H9 (cell line): ENCODE results near the gene ST6GAL1. TPM values are rescaled to one million over a fixed set of nuclear protein-coding genes. Genes with fewer than 3 reads are reported as not detected.

Experiments
- DNase-seq: peaks from one replicate; pipeline ENCODE4 v3.0.0-alpha.2; 2017
- H2AFZ ChIP-seq: one replicate; pipeline ENCODE4 v1.6.1; 2013; ENCODE audit warnings: mild to moderate bottlenecking, low read length, control low read depth, moderate library complexity
- H2AK5ac ChIP-seq: 2 replicates; pipeline ENCODE4 v1.6.1; 2013; ENCODE audit warnings: low read length, control low read depth, mixed read lengths; ENCODE audit not compliant: insufficient read length
- H2BK120ac ChIP-seq: one replicate; pipeline ENCODE4 v1.6.1; 2013; ENCODE audit warnings: low read depth, mild to moderate bottlenecking, low read length, control low read depth, inconsistent platforms; ENCODE audit not compliant: poor library complexity, severe bottlenecking
- H2BK12ac ChIP-seq: 2 replicates; pipeline ENCODE4 v1.6.1; 2013; ENCODE audit warnings: low read length, control low read depth, mixed read lengths, low read depth; ENCODE audit not compliant: insufficient read length
- H2BK15ac ChIP-seq: 2 replicates; pipeline ENCODE4 v1.6.1; 2013; ENCODE audit warnings: low read depth, low read length, control low read depth
- H2BK20ac ChIP-seq: one replicate; pipeline ENCODE4 v1.6.1; 2013; ENCODE audit warnings: low read depth, mild to moderate bottlenecking, low read length, control low read depth, inconsistent platforms; ENCODE audit not compliant: poor library complexity, severe bottlenecking
- H2BK5ac ChIP-seq: 2 replicates; pipeline ENCODE4 v1.6.1; 2013; ENCODE audit warnings: low read length, control low read depth, mixed read lengths; ENCODE audit not compliant: insufficient read length
- H3K14ac ChIP-seq: 2 replicates; pipeline ENCODE4 v1.6.1; 2013; ENCODE audit warnings: low read length, control low read depth; ENCODE audit not compliant: insufficient read depth
- H3K18ac ChIP-seq: 2 replicates; pipeline ENCODE4 v1.6.1; 2013; ENCODE audit warnings: low read depth, mild to moderate bottlenecking, mixed read lengths, low read length, control low read depth; ENCODE audit not compliant: insufficient read length
- H3K23ac ChIP-seq: 2 replicates; pipeline ENCODE4 v1.6.1; 2013; ENCODE audit warnings: low read length, control low read depth, mixed read lengths, low read depth; ENCODE audit not compliant: insufficient read length
- H3K23me2 ChIP-seq: 2 replicates; pipeline ENCODE4 v1.6.1; 2013; ENCODE audit warnings: low read depth, mild to moderate bottlenecking, mixed read lengths, low read length, control low read depth; ENCODE audit not compliant: insufficient read length, poor library complexity, severe bottlenecking
- H3K27ac ChIP-seq: 2 replicates; pipeline ENCODE4 v1.5.1; 2013; ENCODE audit warnings: low read length, control low read depth, mixed read lengths, low read depth; ENCODE audit not compliant: insufficient read length
- H3K27me3 ChIP-seq: 2 replicates; pipeline ENCODE4 v1.6.1; 2013; ENCODE audit warnings: low read length, control low read depth, inconsistent platforms; ENCODE audit not compliant: insufficient read depth
- H3K4ac ChIP-seq: 2 replicates; pipeline ENCODE4 v1.6.1; 2013; ENCODE audit warnings: low read depth, mild to moderate bottlenecking, control low read depth, inconsistent platforms, low read length, moderate library complexity
- H3K4me1 ChIP-seq: 2 replicates; pipeline ENCODE4 v1.6.1; 2013; ENCODE audit warnings: low read length, control low read depth, inconsistent platforms; ENCODE audit not compliant: insufficient read depth
- H3K4me2 ChIP-seq: 2 replicates; pipeline ENCODE4 v1.6.1; 2013; ENCODE audit warnings: low read length, control low read depth, mixed read lengths; ENCODE audit not compliant: insufficient read length, insufficient read depth
- H3K56ac ChIP-seq: 2 replicates; pipeline ENCODE4 v1.6.1; 2013; ENCODE audit warnings: low read depth, mild to moderate bottlenecking, mixed read lengths, low read length, control low read depth; ENCODE audit not compliant: insufficient read length
- H3K79me1 ChIP-seq: 2 replicates; pipeline ENCODE4 v1.6.1; 2013; ENCODE audit warnings: low read depth, mild to moderate bottlenecking, moderate library complexity, low read length, control low read depth, inconsistent platforms; ENCODE audit not compliant: insufficient read depth, poor library complexity, severe bottlenecking
- H3K79me2 ChIP-seq: 2 replicates; pipeline ENCODE4 v1.6.1; 2013; ENCODE audit warnings: low read length, control low read depth, inconsistent platforms; ENCODE audit not compliant: insufficient read depth
- H3K9ac ChIP-seq: 2 replicates; pipeline ENCODE4 v1.6.1; 2013; ENCODE audit warnings: low read length, control low read depth, mixed read lengths; ENCODE audit not compliant: insufficient read length; ENCODE audit errors: extremely low read depth
- H3K9me3 ChIP-seq: one replicate; pipeline ENCODE4 v1.6.1; 2013; ENCODE audit warnings: low read depth, low read length, inconsistent platforms; ENCODE audit not compliant: control insufficient read depth
- H3T11ph ChIP-seq: one replicate; pipeline ENCODE4 v1.6.1; 2013; ENCODE audit warnings: mild to moderate bottlenecking, low read length, control low read depth, inconsistent platforms
- H4K20me1 ChIP-seq: one replicate; pipeline ENCODE4 v1.6.1; 2013; ENCODE audit not compliant: control insufficient read depth, insufficient read length, insufficient read depth
- H4K5ac ChIP-seq: 2 replicates; pipeline ENCODE4 v1.6.1; 2013; ENCODE audit warnings: low read depth, mild to moderate bottlenecking, mixed read lengths, low read length, control low read depth; ENCODE audit not compliant: insufficient read length
- H4K8ac ChIP-seq: replicated peaks from 2 replicates; pipeline ENCODE4 v1.6.1; 2013; ENCODE audit warnings: low read length, control low read depth, mixed read lengths, low read depth; ENCODE audit not compliant: insufficient read length
- H4K91ac ChIP-seq: 2 replicates; pipeline ENCODE4 v1.6.1; 2013; ENCODE audit warnings: low read depth, mild to moderate bottlenecking, moderate library complexity, mixed read lengths, low read length, control low read depth; ENCODE audit not compliant: insufficient read length
- H3K27ac Mint-ChIP-seq, 3 experiments: 2 replicates in 2 of 3; 3 replicates in 1 of 3; pipeline ENCODE4 v1.8.0; 2020 to 2021; ENCODE audit warnings: mixed read lengths in 3 of 3, mild to moderate bottlenecking in 1 of 3, moderate library complexity in 1 of 3
- H3K27me3 Mint-ChIP-seq: 2 replicates; pipeline ENCODE4 v1.8.0; 2021; ENCODE audit warnings: low read depth, mild to moderate bottlenecking, moderate library complexity, mixed read lengths
- H3K36me3 Mint-ChIP-seq, 3 experiments: 2 replicates in 2 of 3; 3 replicates in 1 of 3; pipeline ENCODE4 v1.8.0; 2020 to 2021; ENCODE audit warnings: low read depth in 3 of 3, mixed read lengths in 3 of 3; ENCODE audit not compliant: insufficient read depth in 1 of 3
- H3K4me1 Mint-ChIP-seq, 2 experiments: 2 replicates each; pipeline ENCODE4 v1.8.0; 2020; ENCODE audit warnings: mixed read lengths in 2 of 2
- H3K4me3 Mint-ChIP-seq, 2 experiments: 2 replicates in 1 of 2; 3 replicates in 1 of 2; pipeline ENCODE4 v1.8.0; 2020 to 2021; ENCODE audit warnings: mild to moderate bottlenecking in 2 of 2, mixed read lengths in 2 of 2, moderate library complexity in 1 of 2
- H3K9me3 Mint-ChIP-seq, 2 experiments: 2 replicates in 1 of 2; 3 replicates in 1 of 2; pipeline ENCODE4 v1.8.0; 2020; ENCODE audit warnings: mild to moderate bottlenecking in 2 of 2, mixed read lengths in 2 of 2, moderate library complexity in 1 of 2
- CTCF ChIP-seq: fragments of 200-600 bp; sonication (generic); conservative IDR thresholded peaks from 3 replicates; pipeline ENCODE4 v1.8.0; 2021; ENCODE audit warnings: antibody characterized with exemption, mild to moderate bottlenecking
- WGBS: extraction: QIAGEN DNeasy Blood & Tissue Kit; methylation state at CpG from one replicate; pipeline ENCODE4 v1.1.7; 2013; ENCODE audit warnings: missing lambda C conversion rate, low lambda C conversion rate, mixed read lengths; ENCODE audit not compliant: insufficient read length; ENCODE audit errors: extremely low coverage; 5-methylcytosine and 5-hydroxymethylcytosine counted together
- total RNA-seq: library from RNA; stranded (reverse); gene quantifications from 2 replicates; pipeline ENCODE4 v1.2.1, GENCODE V29; 2021

ST6GAL1 gene
- total RNA-seq, 1 experiment from 2014 or later: 139 TPM

GRCh38 chr3:186963636-186964035, 33.3 kb downstream of the ST6GAL1 start:
- no peaks in the 10 kb centered on the region for H3K27me3 ChIP-seq
- DNase-seq: peak; percentile 44
- H2AK5ac ChIP-seq: no peak overlapping the region
- Mint-ChIP-seq H3K36me3 (peaks cover 22 to 58% (median 40%) of the 10 kb centered on the region in 3 experiments), H3K4me3 (peak overlapping the region in 1 of 2 experiments; percentile 56; a peak in 1 of 5 replicates), H3K4me1 (peaks cover 77 to 79% of the 10 kb centered on the region in 2 experiments), H3K27ac (peak overlapping the region; percentile 84 to 98 (median 96)), H3K27me3 (no peaks in the 10 kb centered on the region), H3K9me3 (no peaks in the 10 kb centered on the region)
- H3K79me2 ChIP-seq: no peaks in the 10 kb centered on the region; the same call in 1 of the 2 replicates
- no peak overlapping the region for H3K56ac ChIP-seq
- peak overlapping the region; percentile 13 for H4K5ac ChIP-seq
- H2BK12ac ChIP-seq: no peak overlapping the region
- H3T11ph ChIP-seq: no peak overlapping the region
- no peak for TF ChIP-seq CTCF
- H3K9ac ChIP-seq: no peak overlapping the region
- no peak overlapping the region for H4K8ac ChIP-seq
- no peak overlapping the region for H2BK15ac ChIP-seq
- peak overlapping the region; percentile 8 for H3K18ac ChIP-seq
- H4K91ac ChIP-seq: no peak overlapping the region
- H2AFZ ChIP-seq: no peak overlapping the region
- peak overlapping the region; percentile 88 for H3K27ac ChIP-seq
- no peak overlapping the region for H3K23ac ChIP-seq
- H3K14ac ChIP-seq: no peak overlapping the region
- H3K79me1 ChIP-seq: no peaks in the 10 kb centered on the region
- no peaks in the 10 kb centered on the region for H4K20me1 ChIP-seq
- H3K4me1 ChIP-seq: peaks cover 17% of the 10 kb centered on the region; the same call in 1 of the 2 replicates
- no CpG with 5 or more reads among the region's 5 CpGs for WGBS
- no peak overlapping the region for H3K4ac ChIP-seq
- H2BK20ac ChIP-seq: no peak overlapping the region
- no peaks in the 10 kb centered on the region for H3K9me3 ChIP-seq
- no peak overlapping the region for H2BK5ac ChIP-seq
- H3K4me2 ChIP-seq: peak overlapping the region; percentile 9
- H2BK120ac ChIP-seq: no peak overlapping the region
- no peaks in the 10 kb centered on the region for H3K23me2 ChIP-seq
